GM08714 (cell line): ENCODE measurements around the gene ST6GAL1.
A peak's percentile ranks its signal among the peaks of the same experiment; 100 is the strongest.

ENCODE experiments used
- H3K4me3 ChIP-seq: fragments of 200-500 bp; sonication (Bioruptor generic); 2 replicates; pipeline ENCODE4 v1.5.1; 2014; ENCODE audit warnings: mild to moderate bottlenecking, low read length, inconsistent platforms
- ZNF274 ChIP-seq: IDR thresholded peaks from 2 replicates; pipeline ENCODE4 v1.6.1; 2012; ENCODE audit warnings: mild to moderate bottlenecking, low read depth, low read length

ST6GAL1 gene

GRCh38 chr3:186929685-186930084, 641 bp upstream of the ST6GAL1 start:
- peak overlapping the region; percentile 78; the same call in 1 of the 2 replicates for H3K4me3 ChIP-seq
- TF ChIP-seq ZNF274 = no peak

- TF ChIP-seq ZNF274 = no peak
- peak overlapping the region; percentile 78 for H3K4me3 ChIP-seq
Observed at GRCh38 chr3:186930641-186931531, 560 bp downstream of the ST6GAL1 start.

GRCh38 chr3:186931532-186932280, 1.4 kb downstream of the ST6GAL1 start:
- H3K4me3 ChIP-seq = peak overlapping the region; percentile 78
- no peak for TF ChIP-seq ZNF274

- H3K4me3 ChIP-seq = peak overlapping the region; percentile 78
- no peak for TF ChIP-seq ZNF274
Observed at GRCh38 chr3:186932281-186933181, 2.2 kb downstream of the ST6GAL1 start.

GRCh38 chr3:186933816-186934215, 3.5 kb downstream of the ST6GAL1 start:
- TF ChIP-seq ZNF274 = no peak
- H3K4me3 ChIP-seq = no peak overlapping the region

- no peak for TF ChIP-seq ZNF274
- no peak overlapping the region for H3K4me3 ChIP-seq
Observed at GRCh38 chr3:186935133-186935532, 4.8 kb downstream of the ST6GAL1 start.

GRCh38 chr3:186937017-186937875, 6.9 kb downstream of the ST6GAL1 start:
- no peak overlapping the region for H3K4me3 ChIP-seq
- TF ChIP-seq ZNF274 = no peak

- H3K4me3 ChIP-seq = no peak overlapping the region
- no peak for TF ChIP-seq ZNF274
Observed at GRCh38 chr3:186938716-186939115, 8.4 kb downstream of the ST6GAL1 start.

GRCh38 chr3:186939536-186939935, 9.2 kb downstream of the ST6GAL1 start:
- no peak for TF ChIP-seq ZNF274
- H3K4me3 ChIP-seq = no peak overlapping the region

- no peak overlapping the region for H3K4me3 ChIP-seq
- no peak for TF ChIP-seq ZNF274
Observed at GRCh38 chr3:186940967-186941366, 10.6 kb downstream of the ST6GAL1 start.

- TF ChIP-seq ZNF274 = no peak
- no peak overlapping the region for H3K4me3 ChIP-seq
Observed at GRCh38 chr3:186942168-186942567, 11.8 kb downstream of the ST6GAL1 start.

- H3K4me3 ChIP-seq = no peak overlapping the region
- TF ChIP-seq ZNF274 = no peak
Observed at GRCh38 chr3:186945255-186945823, 15.0 kb downstream of the ST6GAL1 start.
